ENCODE results near the gene CDR2. TPM values are rescaled to one million over a fixed set of nuclear protein-coding genes. Genes with fewer than 3 reads are reported as not detected.

The CDR2 gene
- total and polyA plus RNA-seq, 4 donors: 14.8 to 22.2 (median 19.0) TPM

DNA sequence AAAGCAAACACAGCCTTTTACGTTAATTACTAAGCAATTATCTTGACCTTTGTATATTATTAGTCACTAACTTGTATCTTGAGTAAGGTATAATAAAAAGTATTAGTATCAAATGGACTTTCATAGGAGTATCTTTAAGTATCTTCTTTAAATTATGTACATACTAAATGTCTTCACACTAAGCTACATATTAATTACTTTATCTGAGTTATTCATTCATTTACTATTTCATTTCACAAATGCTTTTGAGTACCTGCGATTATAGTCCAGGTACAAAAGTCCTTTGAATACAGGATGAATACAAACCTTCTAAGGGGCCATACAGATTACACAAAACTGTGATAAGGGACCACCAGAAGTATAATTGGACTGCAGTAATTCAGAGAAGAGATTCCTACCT lies 33.1 kb upstream of the CDR2 start:
- Histone ChIP-seq H3K27me3 (ENCODE audit: control insufficient read depth, insufficient read depth, low read length) (no peaks in the 10 kb centered on the region), H3K4me1 (ENCODE audit: control insufficient read depth, insufficient read depth, low read length) (no peaks in the 10 kb centered on the region), H3K4me3 (ENCODE audit: low read depth, low read length) (no peak overlapping the region), H3K27ac (ENCODE audit: low read depth, low read length) (no peak overlapping the region), H3K9me3 (ENCODE audit: control insufficient read depth, insufficient read depth, low read length) (no peaks in the 10 kb centered on the region), H3K36me3 (ENCODE audit: control insufficient read depth, insufficient read depth, low read length) (no peaks in the 10 kb centered on the region)
- no peak for DNase-seq (ENCODE audit: low read depth in 4 of 6, low spot score in 6 of 6)
- WGBS (ENCODE audit: insufficient coverage): no CpG with 5 or more reads among the region's 2 CpGs

- Histone ChIP-seq H3K4me3 (ENCODE audit: low read depth, low read length) (no peak overlapping the region), H3K27me3 (ENCODE audit: control insufficient read depth, insufficient read depth, low read length) (no peaks in the 10 kb centered on the region), H3K9me3 (ENCODE audit: control insufficient read depth, insufficient read depth, low read length) (no peaks in the 10 kb centered on the region), H3K27ac (ENCODE audit: low read depth, low read length) (no peak overlapping the region), H3K36me3 (ENCODE audit: control insufficient read depth, insufficient read depth, low read length) (no peaks in the 10 kb centered on the region), H3K4me1 (ENCODE audit: control insufficient read depth, insufficient read depth, low read length) (no peaks in the 10 kb centered on the region)
- DNase-seq (ENCODE audit: low read depth in 4 of 6, low spot score in 6 of 6): no peak
These were observed 27.8 kb upstream of the CDR2 start for GRCh38 chr16:22402191-22402590.

DNA sequence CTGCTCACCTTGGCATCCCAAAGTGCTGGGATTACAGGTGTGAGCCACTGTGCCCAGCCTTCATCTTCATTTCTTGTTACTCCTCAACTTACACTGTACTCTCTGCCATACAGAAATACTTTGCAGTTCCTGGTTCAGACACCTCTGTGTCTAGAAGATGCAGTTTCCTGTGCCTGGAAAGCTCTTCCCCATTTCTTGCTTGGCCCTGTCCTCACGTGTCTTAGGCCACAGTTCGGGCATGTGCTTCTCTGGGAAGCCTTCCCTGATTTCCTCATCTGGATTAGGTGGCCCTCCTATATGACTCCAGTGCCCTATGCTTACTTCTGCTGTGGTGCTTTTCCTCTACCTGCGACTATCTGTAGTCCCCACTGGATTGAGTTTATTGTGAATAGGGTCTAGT lies 26.5 kb upstream of the CDR2 start:
- DNase-seq (ENCODE audit: low read depth in 4 of 6, low spot score in 6 of 6): no peak
- Histone ChIP-seq H3K36me3 (ENCODE audit: control insufficient read depth, insufficient read depth, low read length) (no peaks in the 10 kb centered on the region), H3K9me3 (ENCODE audit: control insufficient read depth, insufficient read depth, low read length) (no peaks in the 10 kb centered on the region), H3K4me1 (ENCODE audit: control insufficient read depth, insufficient read depth, low read length) (no peaks in the 10 kb centered on the region), H3K27ac (ENCODE audit: low read depth, low read length) (no peak overlapping the region), H3K4me3 (ENCODE audit: low read depth, low read length) (no peak overlapping the region), H3K27me3 (ENCODE audit: control insufficient read depth, insufficient read depth, low read length) (no peaks in the 10 kb centered on the region)
- WGBS (ENCODE audit: insufficient coverage): 83% methylated on average over 2 of the region's 3 CpGs

GRCh38 chr16:22397931-22398330 lies 23.5 kb upstream of the CDR2 start:
- no peaks in the 10 kb centered on the region for H3K4me1 ChIP-seq (ENCODE audit: control insufficient read depth, insufficient read depth, low read length)
- H3K4me3 ChIP-seq (ENCODE audit: low read depth, low read length): no peak overlapping the region
- no peaks in the 10 kb centered on the region for H3K9me3 ChIP-seq (ENCODE audit: control insufficient read depth, insufficient read depth, low read length)
- no peak overlapping the region for H3K27ac ChIP-seq (ENCODE audit: low read depth, low read length)
- H3K27me3 ChIP-seq (ENCODE audit: control insufficient read depth, insufficient read depth, low read length): no peaks in the 10 kb centered on the region
- no peak for DNase-seq (ENCODE audit: low read depth in 4 of 6, low spot score in 6 of 6)
- H3K36me3 ChIP-seq (ENCODE audit: control insufficient read depth, insufficient read depth, low read length): no peaks in the 10 kb centered on the region

DNA sequence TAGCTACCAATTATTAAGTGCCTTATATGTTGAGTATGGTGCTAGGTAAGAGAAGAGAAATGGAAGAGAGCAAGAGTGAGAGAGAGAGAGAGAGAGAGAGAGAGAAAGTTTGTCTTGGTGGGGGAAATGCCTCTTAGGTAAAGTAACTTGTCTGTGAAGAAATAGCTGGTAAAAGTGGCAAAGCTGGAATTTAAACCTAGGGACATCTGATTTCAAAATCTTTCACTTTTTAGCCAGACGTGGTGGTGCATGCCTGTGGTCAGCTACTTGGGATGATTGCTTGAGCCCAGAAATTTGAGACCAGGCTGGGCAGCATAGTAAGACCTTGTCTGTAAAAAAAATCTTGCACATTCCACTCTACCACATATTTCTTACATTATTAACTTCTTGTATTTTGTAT lies 23.0 kb upstream of the CDR2 start:
- WGBS (ENCODE audit: insufficient coverage): no CpG with 5 or more reads among the region's 1 CpG
- Histone ChIP-seq H3K9me3 (ENCODE audit: control insufficient read depth, insufficient read depth, low read length) (no peaks in the 10 kb centered on the region), H3K4me1 (ENCODE audit: control insufficient read depth, insufficient read depth, low read length) (no peaks in the 10 kb centered on the region), H3K36me3 (ENCODE audit: control insufficient read depth, insufficient read depth, low read length) (no peaks in the 10 kb centered on the region), H3K27me3 (ENCODE audit: control insufficient read depth, insufficient read depth, low read length) (no peaks in the 10 kb centered on the region), H3K4me3 (ENCODE audit: low read depth, low read length) (no peak overlapping the region), H3K27ac (ENCODE audit: low read depth, low read length) (no peak overlapping the region)
- DNase-seq (ENCODE audit: low read depth in 4 of 6, low spot score in 6 of 6): no peak

- Histone ChIP-seq H3K27me3 (ENCODE audit: control insufficient read depth, insufficient read depth, low read length) (no peaks in the 10 kb centered on the region), H3K27ac (ENCODE audit: low read depth, low read length) (no peak overlapping the region), H3K4me3 (ENCODE audit: low read depth, low read length) (no peak overlapping the region), H3K9me3 (ENCODE audit: control insufficient read depth, insufficient read depth, low read length) (no peaks in the 10 kb centered on the region), H3K36me3 (ENCODE audit: control insufficient read depth, insufficient read depth, low read length) (no peaks in the 10 kb centered on the region), H3K4me1 (ENCODE audit: control insufficient read depth, insufficient read depth, low read length) (no peaks in the 10 kb centered on the region)
- DNase-seq (ENCODE audit: low read depth in 4 of 6, low spot score in 6 of 6): no peak
- 100% methylated on average over 1 of the region's 4 CpGs for WGBS (ENCODE audit: insufficient coverage)
These were observed 21.5 kb upstream of the CDR2 start for GRCh38 chr16:22395960-22396359.

DNA sequence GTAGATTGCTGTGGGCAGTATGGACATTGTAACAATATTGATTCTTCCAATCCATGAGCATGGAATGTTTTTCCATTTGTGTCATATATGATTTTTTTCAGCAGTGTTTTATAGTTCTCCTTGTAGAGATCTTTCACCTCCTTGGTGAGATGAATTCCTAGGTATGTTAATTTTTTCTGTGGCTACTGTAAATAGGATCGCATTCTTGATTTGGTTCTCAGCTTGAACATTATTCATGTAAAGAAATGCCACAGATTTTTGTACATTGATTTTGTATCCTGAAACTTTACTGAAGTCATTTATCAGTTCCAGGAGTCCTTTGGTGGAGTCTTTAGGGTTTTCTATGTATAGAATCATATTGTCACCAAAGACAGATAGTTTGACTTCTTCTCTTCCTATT lies 19.7 kb upstream of the CDR2 start:
- H3K4me3 ChIP-seq (ENCODE audit: low read depth, low read length): no peak overlapping the region
- no peak for DNase-seq (ENCODE audit: low read depth in 4 of 6, low spot score in 6 of 6)
- no peaks in the 10 kb centered on the region for H3K27me3 ChIP-seq (ENCODE audit: control insufficient read depth, insufficient read depth, low read length)
- no peaks in the 10 kb centered on the region for H3K9me3 ChIP-seq (ENCODE audit: control insufficient read depth, insufficient read depth, low read length)
- H3K36me3 ChIP-seq (ENCODE audit: control insufficient read depth, insufficient read depth, low read length): no peaks in the 10 kb centered on the region
- H3K4me1 ChIP-seq (ENCODE audit: control insufficient read depth, insufficient read depth, low read length): no peaks in the 10 kb centered on the region
- no peak overlapping the region for H3K27ac ChIP-seq (ENCODE audit: low read depth, low read length)
- no CpG with 5 or more reads among the region's 1 CpG for WGBS (ENCODE audit: insufficient coverage)

- Histone ChIP-seq H3K27me3 (ENCODE audit: control insufficient read depth, insufficient read depth, low read length) (no peaks in the 10 kb centered on the region), H3K27ac (ENCODE audit: low read depth, low read length) (no peak overlapping the region), H3K9me3 (ENCODE audit: control insufficient read depth, insufficient read depth, low read length) (no peaks in the 10 kb centered on the region), H3K4me1 (ENCODE audit: control insufficient read depth, insufficient read depth, low read length) (no peaks in the 10 kb centered on the region), H3K36me3 (ENCODE audit: control insufficient read depth, insufficient read depth, low read length) (no peaks in the 10 kb centered on the region), H3K4me3 (ENCODE audit: low read depth, low read length) (no peak overlapping the region)
- no peak for DNase-seq (ENCODE audit: low read depth in 4 of 6, low spot score in 6 of 6)
- no CpG with 5 or more reads among the region's 3 CpGs for WGBS (ENCODE audit: insufficient coverage)
These were observed 13.8 kb upstream of the CDR2 start for GRCh38 chr16:22388101-22388644.

GRCh38 chr16:22386976-22387375 lies 12.6 kb upstream of the CDR2 start:
- H3K36me3 ChIP-seq (ENCODE audit: control insufficient read depth, insufficient read depth, low read length): no peaks in the 10 kb centered on the region
- no peak overlapping the region for H3K4me3 ChIP-seq (ENCODE audit: low read depth, low read length)
- WGBS (ENCODE audit: insufficient coverage): no CpG with 5 or more reads among the region's 2 CpGs
- no peaks in the 10 kb centered on the region for H3K4me1 ChIP-seq (ENCODE audit: control insufficient read depth, insufficient read depth, low read length)
- H3K9me3 ChIP-seq (ENCODE audit: control insufficient read depth, insufficient read depth, low read length): no peaks in the 10 kb centered on the region
- no peak overlapping the region for H3K27ac ChIP-seq (ENCODE audit: low read depth, low read length)
- peak in 1 of 6 donors; percentile 13 for DNase-seq (ENCODE audit: low read depth in 4 of 6, low spot score in 6 of 6)
- H3K27me3 ChIP-seq (ENCODE audit: control insufficient read depth, insufficient read depth, low read length): no peaks in the 10 kb centered on the region

GRCh38 chr16:22385196-22385595 lies 10.8 kb upstream of the CDR2 start:
- no peak for DNase-seq (ENCODE audit: low read depth in 4 of 6, low spot score in 6 of 6)
- WGBS (ENCODE audit: insufficient coverage): no CpG with 5 or more reads among the region's 3 CpGs

More at GRCh38 chr16:22385196-22385595, 10.8 kb upstream of the CDR2 start:
- no peaks in the 10 kb centered on the region for H3K9me3 ChIP-seq (ENCODE audit: control insufficient read depth, insufficient read depth, low read length)
- H3K27me3 ChIP-seq (ENCODE audit: control insufficient read depth, insufficient read depth, low read length): no peaks in the 10 kb centered on the region
- no peaks in the 10 kb centered on the region for H3K4me1 ChIP-seq (ENCODE audit: control insufficient read depth, insufficient read depth, low read length)
- H3K27ac ChIP-seq (ENCODE audit: low read depth, low read length): no peak overlapping the region
- H3K36me3 ChIP-seq (ENCODE audit: control insufficient read depth, insufficient read depth, low read length): no peaks in the 10 kb centered on the region
- H3K4me3 ChIP-seq (ENCODE audit: low read depth, low read length): no peak overlapping the region

Measured in spinal cord (tissue), 10 donors.